Retina (tissue), 1 donor: ENCODE data around the gene POLR2F.
"Not testable (repeated sequence)": the region's sequence is repeated elsewhere in the genome, so short reads cannot be mapped to it uniquely, and the experiment has no call there.

Source experiments
- DNase-seq: peaks from one replicate; pipeline ENCODE4 v3.0.0-alpha.2; 2016

Gene POLR2F

GRCh38 chr22:37925767-37926166, 27.7 kb upstream of the POLR2F start:
- no peak for DNase-seq

GRCh38 chr22:37926358-37926757, 27.1 kb upstream of the POLR2F start:
- no peak for DNase-seq

- DNase-seq, result no peak
Measured at GRCh38 chr22:37926771-37927636, 26.5 kb upstream of the POLR2F start.

- DNase-seq, result no peak
Measured at GRCh38 chr22:37927637-37927936, 25.9 kb upstream of the POLR2F start.

- no peak for DNase-seq
Measured at GRCh38 chr22:37929390-37929789, 24.1 kb upstream of the POLR2F start.

- DNase-seq, result no peak
Measured at GRCh38 chr22:37930270-37930951, 23.1 kb upstream of the POLR2F start.

- no peak for DNase-seq
Measured at GRCh38 chr22:37930952-37931440, 22.5 kb upstream of the POLR2F start.

GRCh38 chr22:37931893-37932389, 21.6 kb upstream of the POLR2F start:
- DNase-seq, result no peak

- DNase-seq, result no peak
Measured at GRCh38 chr22:37932401-37932800, 21.1 kb upstream of the POLR2F start.

GRCh38 chr22:37932821-37933578, 20.5 kb upstream of the POLR2F start:
- DNase-seq, result no peak

GRCh38 chr22:37933711-37934376, 19.7 kb upstream of the POLR2F start:
- DNase-seq, result peak; percentile 82

- no peak for DNase-seq
Measured at GRCh38 chr22:37940698-37941376, 12.7 kb upstream of the POLR2F start.

GRCh38 chr22:37942133-37942532, 11.4 kb upstream of the POLR2F start:
- no peak for DNase-seq

GRCh38 chr22:37943136-37943824, 10.2 kb upstream of the POLR2F start:
- no peak for DNase-seq

- no peak for DNase-seq
Measured at GRCh38 chr22:37943825-37944198, 9.7 kb upstream of the POLR2F start.

GRCh38 chr22:37944423-37944822, 9.1 kb upstream of the POLR2F start:
- not testable (repeated sequence) for DNase-seq

GRCh38 chr22:37947142-37947795, 6.2 kb upstream of the POLR2F start:
- DNase-seq, result not testable (repeated sequence)

GRCh38 chr22:37951305-37951704, 2.2 kb upstream of the POLR2F start:
- DNase-seq, result no peak

- not testable (repeated sequence) for DNase-seq
Measured at GRCh38 chr22:37952629-37953028, 870 bp upstream of the POLR2F start.

- no peak for DNase-seq
Measured at GRCh38 chr22:37953062-37953436, 450 bp upstream of the POLR2F start.

GRCh38 chr22:37954686-37955085, 1.2 kb downstream of the POLR2F start:
- no peak for DNase-seq
